Measurements from ENCODE around the gene VAV3.

DNA sequence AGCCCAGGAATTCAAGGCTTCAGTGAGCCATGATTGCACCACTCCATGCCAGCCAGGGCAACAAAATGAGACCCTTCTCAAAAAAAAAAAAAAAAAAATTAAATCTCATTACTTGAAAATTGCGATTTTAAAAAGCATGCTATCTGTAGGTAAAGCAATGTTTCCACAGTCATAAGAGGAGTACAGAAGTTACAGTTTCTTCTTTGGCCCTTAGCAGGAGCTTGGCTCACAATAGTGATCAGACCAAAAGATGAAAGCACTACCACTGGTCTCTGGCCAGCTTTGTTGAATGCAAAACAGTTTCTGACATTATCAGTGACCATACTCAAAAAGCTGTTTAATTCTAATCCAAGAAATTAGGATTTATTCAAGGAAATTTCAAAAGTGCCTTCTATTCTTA lies 31.2 kb downstream of the VAV3 start:
- TF ChIP-seq CTCF (IDR thresholded peaks at IDR 0.05) (no peak), ZFX (IDR thresholded peaks at IDR 0.05; ENCODE audit: borderline replicate concordance) (no peak)

Measured in 22Rv1 (cell line).